ENCODE measurements around the gene OR2H1.

Gene OR2H1

GRCh38 chr6:29510746-29511300 lies 53.9 kb downstream of the OR2H1 start:
- DNase-seq (ENCODE audit: low read depth), result no peak
